Prostate gland (tissue), 2 donors: Measurements from ENCODE around the gene GLS.

Source experiments
- POLR2A ChIP-seq: fragments of 450-650 bp; IDR thresholded peaks from one replicate; pipeline ENCODE4 v1.6.1; 2016; ENCODE audit warnings: antibody characterized with exemption, mild to moderate bottlenecking
- TF ChIP-seq, protein P1 (sequence below), 4 experiments: fragments of 200-600 bp in 2 of 4; fragments of 450-650 bp in 2 of 4; sonication (generic) in 2 of 4; IDR thresholded peaks; 1 replicate in 3 of 4; 2 replicates in 1 of 4; pipeline ENCODE4 v1.5.1; 2016 to 2019; ENCODE audit warnings: antibody characterized with exemption in 4 of 4, mild to moderate bottlenecking in 2 of 4, moderate library complexity in 2 of 4

DNA sequence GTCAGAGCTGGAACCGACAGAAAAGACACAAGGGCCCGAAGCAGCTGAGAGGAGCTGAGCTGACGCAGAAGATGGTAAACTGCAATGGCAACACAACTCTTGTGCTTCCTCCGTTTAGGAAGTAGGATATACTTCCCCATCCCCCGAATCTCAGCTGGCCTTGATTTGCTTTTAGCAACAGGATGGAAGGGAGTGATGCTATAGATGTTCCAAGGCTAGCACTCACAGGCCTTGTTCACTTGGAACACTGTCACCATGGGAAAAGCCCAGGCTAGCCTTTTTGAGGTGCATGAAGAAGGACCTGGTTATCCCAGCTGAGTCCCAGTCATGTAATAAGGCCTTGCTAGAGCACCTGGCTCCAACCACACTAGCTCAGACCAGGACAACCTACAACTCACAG lies 107.3 kb downstream of the GLS start:
- TF ChIP-seq, protein P1, sequence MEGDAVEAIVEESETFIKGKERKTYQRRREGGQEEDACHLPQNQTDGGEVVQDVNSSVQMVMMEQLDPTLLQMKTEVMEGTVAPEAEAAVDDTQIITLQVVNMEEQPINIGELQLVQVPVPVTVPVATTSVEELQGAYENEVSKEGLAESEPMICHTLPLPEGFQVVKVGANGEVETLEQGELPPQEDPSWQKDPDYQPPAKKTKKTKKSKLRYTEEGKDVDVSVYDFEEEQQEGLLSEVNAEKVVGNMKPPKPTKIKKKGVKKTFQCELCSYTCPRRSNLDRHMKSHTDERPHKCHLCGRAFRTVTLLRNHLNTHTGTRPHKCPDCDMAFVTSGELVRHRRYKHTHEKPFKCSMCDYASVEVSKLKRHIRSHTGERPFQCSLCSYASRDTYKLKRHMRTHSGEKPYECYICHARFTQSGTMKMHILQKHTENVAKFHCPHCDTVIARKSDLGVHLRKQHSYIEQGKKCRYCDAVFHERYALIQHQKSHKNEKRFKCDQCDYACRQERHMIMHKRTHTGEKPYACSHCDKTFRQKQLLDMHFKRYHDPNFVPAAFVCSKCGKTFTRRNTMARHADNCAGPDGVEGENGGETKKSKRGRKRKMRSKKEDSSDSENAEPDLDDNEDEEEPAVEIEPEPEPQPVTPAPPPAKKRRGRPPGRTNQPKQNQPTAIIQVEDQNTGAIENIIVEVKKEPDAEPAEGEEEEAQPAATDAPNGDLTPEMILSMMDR (IDR thresholded peaks at IDR 0.05): no peak
- TF ChIP-seq POLR2A: no peak
